Fibroblast of skin of abdomen (primary cell): ENCODE results near the gene SEPHS2.
"Not testable (repeated sequence)": the region's sequence is repeated elsewhere in the genome, so short reads cannot be mapped to it uniquely, and the experiment has no call there.

ENCODE experiments used
- DNase-seq: peaks from one replicate; pipeline ENCODE4 v3.0.0-alpha.2; 2013

Gene SEPHS2

GRCh38 chr16:30464078-30464477 lies 18.4 kb upstream of the SEPHS2 start:
- no peak for DNase-seq

GRCh38 chr16:30461426-30461825 lies 15.8 kb upstream of the SEPHS2 start:
- not testable (repeated sequence) for DNase-seq

GRCh38 chr16:30459456-30459855 lies 13.8 kb upstream of the SEPHS2 start:
- no peak for DNase-seq

GRCh38 chr16:30458561-30459394 lies 13.1 kb upstream of the SEPHS2 start:
- DNase-seq, result no peak

GRCh38 chr16:30457743-30458560 lies 12.3 kb upstream of the SEPHS2 start:
- no peak for DNase-seq

DNA sequence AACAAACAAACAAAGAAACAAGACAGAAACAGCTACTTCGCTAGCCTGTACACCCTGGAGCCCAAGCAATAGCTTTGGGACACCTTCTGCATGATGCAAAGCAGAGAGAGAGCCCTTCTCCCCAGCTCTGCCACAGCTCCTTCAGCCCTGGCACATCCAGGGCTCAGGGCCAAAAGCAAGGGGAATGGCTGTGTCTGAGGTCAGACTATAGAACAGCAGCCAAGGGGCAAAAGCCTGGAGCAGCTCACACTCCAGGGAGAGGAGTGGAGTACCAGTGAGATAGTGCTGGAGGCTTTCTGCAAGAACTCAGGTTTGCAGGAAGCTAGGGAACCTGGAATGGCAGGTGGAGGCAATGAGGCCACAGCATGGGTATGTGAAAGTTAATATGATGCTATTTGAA lies 11.6 kb upstream of the SEPHS2 start:
- no peak for DNase-seq

DNA sequence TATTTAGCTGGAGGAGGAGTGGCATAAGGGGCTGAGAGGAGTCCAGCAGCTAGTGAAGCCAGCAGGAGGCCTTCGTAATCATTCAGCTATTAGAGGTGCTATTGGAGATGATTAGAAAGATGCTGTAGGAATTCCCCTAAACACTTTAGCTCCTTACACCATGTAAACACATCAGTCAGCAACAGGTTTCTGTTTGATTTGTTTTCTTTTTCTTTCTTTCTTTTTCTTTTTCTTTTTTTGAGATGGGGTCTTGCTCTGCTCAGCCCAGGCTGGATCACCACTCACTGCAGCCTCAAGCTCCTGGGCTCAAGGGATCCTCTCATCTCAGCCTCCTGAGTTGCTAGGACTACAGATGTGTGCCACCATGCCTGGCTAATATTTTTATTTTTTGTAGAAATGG lies 10.6 kb upstream of the SEPHS2 start:
- no peak for DNase-seq

DNA sequence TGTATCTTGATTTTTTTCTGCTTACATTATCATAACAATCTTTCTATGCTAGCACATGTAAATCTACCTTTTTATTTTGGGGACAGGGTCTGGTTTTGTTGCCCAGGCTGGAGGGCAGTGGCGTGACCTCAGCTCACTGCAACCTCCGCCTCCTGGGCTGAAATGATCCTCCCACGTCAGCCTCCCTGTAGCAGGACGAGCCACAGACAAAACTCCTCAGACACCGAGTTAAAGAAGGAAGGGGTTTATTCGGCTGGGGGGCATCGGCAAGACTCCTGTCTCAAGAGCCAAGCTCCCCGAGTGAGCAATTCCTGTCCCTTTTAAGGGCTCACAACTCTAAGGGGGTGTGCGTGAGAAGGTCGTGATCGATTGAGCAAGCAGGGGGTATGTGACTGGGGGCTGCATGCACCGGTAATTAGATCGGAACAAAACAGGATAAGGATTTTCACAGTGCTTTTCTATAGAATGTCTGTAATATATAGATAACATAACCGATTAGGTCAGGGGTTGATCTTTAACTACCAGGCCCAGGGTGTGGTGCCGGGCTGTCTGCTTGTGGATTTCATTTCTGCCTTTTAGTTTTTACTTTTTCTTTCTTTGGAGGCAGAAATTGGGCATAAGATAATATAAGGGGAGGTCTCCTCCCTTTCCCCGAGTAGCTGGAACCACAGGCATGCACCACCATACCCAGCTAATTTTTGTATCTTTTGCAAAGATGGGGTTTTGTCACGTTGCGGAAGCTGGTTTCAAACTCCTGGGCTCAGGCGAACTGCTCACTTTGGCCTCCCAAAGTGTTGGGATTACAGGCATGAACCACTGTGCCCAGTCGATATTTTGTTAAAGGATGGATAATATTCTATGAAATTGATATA lies 7.3 kb upstream of the SEPHS2 start:
- not testable (repeated sequence) for DNase-seq

DNA sequence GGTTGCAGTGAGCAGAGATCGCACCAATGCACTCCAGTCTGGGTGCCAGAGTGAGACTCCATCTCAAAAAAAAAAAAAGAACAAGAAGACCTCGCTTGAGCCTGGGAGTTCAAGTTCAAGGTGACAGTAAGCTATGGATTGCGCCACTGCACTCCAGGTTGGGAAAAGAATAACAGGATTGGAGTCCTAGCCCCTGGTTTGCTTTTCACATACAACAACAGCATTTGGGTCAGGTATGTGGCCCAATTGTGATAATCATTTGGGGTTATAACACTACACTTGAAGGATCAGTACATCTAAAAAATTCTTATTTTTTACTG lies 3.4 kb upstream of the SEPHS2 start:
- no peak for DNase-seq

DNA sequence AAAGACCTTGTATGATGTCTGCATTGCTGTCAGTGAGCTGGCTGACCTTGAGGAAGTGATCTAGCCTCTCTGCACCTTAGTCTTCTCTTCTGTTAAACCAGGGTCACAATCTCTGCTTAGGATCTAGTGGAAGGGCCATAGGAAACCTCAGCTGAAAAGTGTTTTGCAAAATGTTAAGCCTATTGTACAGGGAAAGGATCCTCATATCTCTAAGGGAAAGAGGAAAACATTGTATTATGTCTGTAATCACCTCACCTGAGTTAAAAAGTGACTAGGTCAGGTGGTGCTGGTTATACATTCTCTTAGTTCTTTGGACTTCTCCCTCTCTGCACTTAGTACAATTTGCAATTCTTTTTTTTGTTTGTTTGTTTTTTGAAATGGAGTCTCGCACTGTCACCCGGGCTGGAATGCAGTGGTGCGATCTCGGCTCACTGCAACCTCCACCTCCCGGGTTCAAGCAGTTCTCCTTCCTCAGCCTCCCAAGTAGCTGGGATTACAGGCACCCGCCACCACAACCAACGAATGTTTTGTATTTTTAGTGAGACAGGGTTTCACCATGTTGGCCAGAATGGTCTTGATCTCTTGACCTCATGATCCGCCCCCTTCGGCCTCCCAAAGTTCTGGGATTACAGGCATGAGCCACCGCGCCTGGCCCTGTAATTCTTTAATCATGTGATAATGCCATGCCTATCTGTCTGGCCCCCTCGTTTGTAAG lies 2.0 kb upstream of the SEPHS2 start:
- DNase-seq, result no peak

GRCh38 chr16:30446203-30446595 lies 525 bp upstream of the SEPHS2 start:
- no peak for DNase-seq

DNA sequence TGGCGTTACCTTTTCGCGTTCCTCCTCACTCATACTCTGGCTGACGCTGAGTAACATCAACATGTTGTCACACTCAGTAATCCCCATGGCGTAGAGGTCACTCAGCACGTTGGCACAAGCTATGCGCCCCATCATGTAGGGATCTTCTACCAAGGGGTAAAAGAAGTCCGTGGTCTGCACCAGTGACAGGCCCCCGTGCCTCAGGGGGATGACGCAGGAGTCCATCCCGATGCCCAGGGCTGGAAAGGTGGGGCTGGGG lies 596 bp downstream of the SEPHS2 start:
- DNase-seq, result no peak

DNA sequence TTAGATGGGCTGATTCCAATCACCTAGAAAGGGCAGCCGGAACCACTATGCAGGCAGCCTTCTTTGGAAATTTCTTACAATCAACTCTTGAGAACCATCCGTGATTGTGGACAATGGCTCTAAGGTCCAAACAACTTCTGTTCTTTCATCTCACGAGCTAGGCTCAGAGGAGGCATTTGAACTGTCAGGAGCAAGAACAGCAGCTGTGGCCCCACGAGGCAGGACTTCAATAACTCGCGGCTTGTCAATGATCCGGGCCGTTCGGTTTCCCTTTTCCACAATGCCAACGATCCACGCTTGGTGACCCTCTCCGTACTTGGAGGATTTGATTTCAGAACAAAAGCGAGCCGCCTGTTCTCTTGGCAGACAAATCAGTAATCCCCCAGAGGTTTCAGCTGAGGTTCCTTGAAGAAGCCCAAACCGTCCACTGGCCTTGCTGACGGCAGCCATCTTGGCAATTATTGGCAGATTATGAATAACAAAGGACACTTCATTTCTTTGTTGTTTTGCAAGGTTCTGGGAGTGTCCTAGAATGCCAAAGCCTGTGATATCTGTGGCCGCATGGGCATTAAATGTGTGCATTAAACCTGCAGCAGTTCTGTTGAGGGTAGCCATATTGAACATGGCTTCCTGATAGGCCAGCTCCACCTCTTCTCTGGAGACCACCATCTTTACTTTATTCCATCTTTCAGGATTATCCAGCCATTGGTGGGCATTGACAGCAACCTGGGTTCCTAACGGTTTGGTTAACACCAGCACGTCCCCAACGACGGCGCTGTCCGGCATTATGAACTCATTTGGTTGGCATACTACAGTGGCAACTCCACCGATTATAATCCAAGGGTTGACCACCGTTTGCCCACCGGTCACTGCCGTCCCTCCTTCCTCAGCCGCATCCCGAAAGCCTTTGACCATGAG lies 1.2 kb downstream of the SEPHS2 start:
- no peak for DNase-seq

DNA sequence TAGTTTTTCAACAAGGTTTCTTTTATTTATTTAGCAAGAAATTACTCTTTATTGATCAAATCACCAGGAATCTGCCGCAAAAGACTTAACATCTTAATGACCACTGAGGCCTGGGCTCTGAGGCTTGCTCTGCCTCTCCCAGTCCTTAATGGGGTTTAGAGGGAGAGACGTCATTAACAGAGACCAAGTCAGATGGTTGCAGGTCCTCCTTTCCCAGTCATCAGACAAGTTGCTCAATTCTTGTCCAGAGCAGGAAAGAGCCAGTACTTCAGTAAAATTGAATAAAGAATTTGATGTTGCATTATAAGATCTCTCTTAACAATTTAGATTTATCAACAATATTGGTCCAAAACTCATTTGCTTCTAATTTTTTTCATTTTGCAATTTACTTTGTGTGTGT lies 2.0 kb downstream of the SEPHS2 start:
- DNase-seq, result no peak

DNA sequence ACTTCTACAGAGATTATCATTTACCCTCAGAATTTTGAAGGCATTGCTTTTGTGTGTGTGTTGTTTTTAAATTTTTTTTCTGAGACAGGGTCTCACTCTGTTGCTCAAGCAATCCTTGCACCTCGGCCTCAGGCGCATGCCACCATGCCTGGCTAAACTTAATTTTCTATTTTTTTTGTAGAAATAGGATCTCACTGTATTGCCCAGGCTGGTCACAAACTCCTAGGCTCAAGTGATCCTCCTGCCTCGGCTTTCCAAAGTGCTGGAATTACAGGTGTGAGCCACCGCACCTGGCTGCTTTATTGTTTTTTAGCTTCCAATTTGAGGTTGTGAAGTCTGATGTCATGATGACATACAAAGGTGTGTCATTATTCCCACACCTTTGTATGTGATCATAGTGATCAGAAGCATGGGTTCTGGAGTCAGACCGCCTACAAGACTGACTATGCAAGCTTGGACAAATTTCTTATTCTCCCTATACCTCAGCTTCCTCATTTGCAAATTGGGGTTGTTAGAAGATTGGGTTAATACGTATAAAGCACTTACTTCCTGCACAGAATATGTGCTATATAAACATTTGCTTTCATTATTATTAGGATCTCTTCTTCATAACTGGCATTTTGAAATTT lies 5.8 kb downstream of the SEPHS2 start:
- DNase-seq, result no peak

- DNase-seq, result no peak
These were observed 6.8 kb downstream of the SEPHS2 start for GRCh38 chr16:30438835-30439234.

DNA sequence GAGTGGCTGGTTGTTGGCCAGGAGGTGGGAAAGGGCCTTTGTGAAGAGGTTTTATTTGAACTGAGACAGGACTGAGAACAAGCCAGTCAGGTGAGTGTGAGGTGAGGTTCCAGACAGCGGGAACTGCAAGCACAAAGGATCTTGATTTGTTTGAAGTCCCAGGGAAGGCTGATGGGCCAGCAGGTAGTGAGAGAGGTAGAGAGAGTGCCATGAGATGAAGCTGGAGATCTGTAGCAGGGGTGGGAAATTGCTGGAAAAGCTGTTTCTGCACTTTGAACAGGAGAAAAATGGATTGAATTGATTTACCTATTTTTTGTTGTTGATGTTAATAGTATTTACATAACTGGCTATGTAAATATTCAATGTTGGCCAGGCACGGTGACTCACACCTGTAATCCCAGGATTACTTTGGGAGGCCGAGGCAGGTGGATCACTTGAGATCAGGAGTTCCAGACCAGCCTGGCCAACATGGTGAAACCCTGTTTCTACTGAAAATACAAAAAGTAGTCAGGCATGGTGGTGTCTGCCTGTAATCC lies 8.1 kb downstream of the SEPHS2 start:
- DNase-seq, result no peak

DNA sequence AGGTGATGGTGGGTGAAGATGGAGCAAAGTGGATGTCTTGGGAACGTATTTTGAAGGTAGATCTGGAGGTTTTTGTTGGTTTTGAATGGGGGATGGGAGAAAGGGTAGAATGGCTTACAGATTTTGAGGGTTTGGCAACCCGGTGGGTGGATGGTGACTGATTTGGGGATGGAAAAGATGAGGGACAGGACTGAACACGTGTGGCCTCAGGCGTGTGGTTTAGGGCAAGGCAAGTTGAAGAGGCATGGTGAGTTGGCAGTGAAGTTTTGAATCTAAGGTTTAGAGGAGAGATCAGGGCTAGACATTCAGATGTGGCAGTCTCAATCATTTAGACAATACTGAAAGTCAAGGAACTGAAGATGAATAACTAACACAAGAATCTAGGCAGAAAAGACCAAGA lies 10.8 kb downstream of the SEPHS2 start:
- DNase-seq, result no peak

DNA sequence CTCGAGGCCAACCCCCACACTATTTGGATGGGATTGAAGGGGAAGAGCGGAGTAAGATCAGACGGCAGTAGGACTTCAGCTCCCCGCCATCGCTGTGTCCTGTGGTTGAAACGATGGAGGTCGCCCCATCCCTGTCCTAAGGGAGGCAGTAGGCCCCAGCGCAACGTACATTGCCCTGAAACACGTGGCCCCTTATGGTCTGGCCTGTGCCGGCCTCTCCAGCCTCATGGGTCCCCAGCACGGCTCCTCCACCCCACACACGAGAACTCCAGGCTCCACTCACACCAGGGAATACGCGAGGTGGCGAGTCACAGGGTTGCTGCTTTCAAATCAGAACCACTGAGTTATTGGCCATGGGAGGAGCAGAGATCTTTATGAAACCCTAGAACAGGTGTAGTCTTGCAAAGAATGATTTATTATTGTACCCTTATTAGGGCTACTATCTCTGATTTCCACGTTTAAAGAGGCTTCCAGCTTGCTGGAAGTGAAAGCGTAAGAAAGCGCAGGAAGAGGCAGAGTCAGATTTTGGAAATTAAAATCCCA lies 15.2 kb downstream of the SEPHS2 start:
- peak; percentile 16 for DNase-seq

GRCh38 chr16:30429678-30430427 lies 15.8 kb downstream of the SEPHS2 start, which contains the start of gene DCTPP1:
TSS of gene DCTPP1 (minus strand) at chr16:30430030. CDS start at chr16:30429980, 50 bp downstream.
- peak; percentile 98 for DNase-seq
